ENCODE data around the gene ELMO3. TPM values are rescaled to one million over a fixed set of nuclear protein-coding genes. Genes with fewer than 3 reads are reported as not detected.
A peak's percentile ranks its signal among the peaks of the same experiment; 100 is the strongest.

ELMO3 gene
- total and polyA plus RNA-seq, 2 of the 13 experiments (the other 11 are each of a cell fraction or from before 2014, with no cell fraction given), result 2.6 to 4.0 TPM

DNA sequence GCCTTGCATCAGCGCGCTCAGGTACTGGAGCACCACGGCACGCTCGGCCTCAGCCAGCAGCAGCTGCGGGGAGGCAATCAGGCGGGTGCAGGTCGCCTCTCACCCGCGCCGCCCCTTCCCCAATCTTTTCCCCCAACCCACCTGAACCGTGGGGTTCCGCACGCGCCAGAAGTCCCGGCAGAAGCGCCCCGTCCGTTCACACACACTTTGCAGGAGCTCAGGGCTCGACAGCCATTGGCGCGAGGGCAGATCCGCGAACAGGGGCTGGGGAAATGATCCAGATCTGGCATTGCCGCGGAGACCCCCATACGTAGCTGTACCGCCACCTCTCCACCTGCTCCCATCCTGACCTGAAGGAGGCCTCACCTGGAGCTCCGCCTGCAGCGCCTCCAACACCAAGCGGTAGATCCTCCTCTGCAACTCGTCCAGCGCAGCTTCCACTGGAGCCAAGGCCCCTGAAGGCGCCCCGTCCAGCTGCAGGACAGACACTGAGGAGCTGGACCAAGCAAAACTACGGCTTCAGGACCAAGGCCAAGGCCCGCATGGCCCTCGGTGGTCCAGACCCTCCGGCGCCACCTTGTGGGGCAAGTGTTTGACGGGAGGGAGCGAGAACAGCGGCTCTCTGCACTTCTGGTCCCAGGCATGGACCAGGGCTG lies 13.8 kb upstream of the ELMO3 start (continued):
- peak; percentile 97 for TF ChIP-seq HDAC1 (CRISPR knock-in tag; IDR thresholded peaks at IDR 0.05)
- TF ChIP-seq ZSCAN25 (CRISPR knock-in tag; IDR thresholded peaks at IDR 0.05), result peak; percentile 82; the same call in 1 of the 2 replicates
- no peak; the same call in 1 of the 2 replicates for TF ChIP-seq EED (CRISPR knock-in tag; IDR thresholded peaks at IDR 0.05)
- TF ChIP-seq ZNF660 (CRISPR knock-in tag; IDR thresholded peaks at IDR 0.05; ENCODE audit: borderline replicate concordance, low read depth), result no peak
- 0 out of 2 replicates have a peak, but pooled peaks have one; percentile 72 for TF ChIP-seq ZNF513 (CRISPR knock-in tag; conservative IDR thresholded peaks at IDR 0.05)
- peak; percentile 64 for TF ChIP-seq PHF8 (CRISPR knock-in tag; IDR thresholded peaks at IDR 0.05)
- peak; percentile 75 for TF ChIP-seq GMEB1 (CRISPR knock-in tag; IDR thresholded peaks at IDR 0.05; ENCODE audit: borderline replicate concordance)
- 0 out of 2 replicates have a peak, but pooled peaks have one; percentile 73 for TF ChIP-seq ZNF414 (CRISPR knock-in tag; IDR thresholded peaks at IDR 0.05)
- TF ChIP-seq ZNF788 (CRISPR knock-in tag; IDR thresholded peaks at IDR 0.05; ENCODE audit: borderline replicate concordance), result peak; percentile 95
- TF ChIP-seq FOXO1 (CRISPR knock-in tag; IDR thresholded peaks at IDR 0.05), result peak; percentile 85
- no peak for TF ChIP-seq TRIM22 (IDR thresholded peaks at IDR 0.05)
- peak; percentile 88; the same call in 1 of the 2 replicates for TF ChIP-seq SMAD3 (CRISPR knock-in tag; IDR thresholded peaks at IDR 0.05)
- TF ChIP-seq TCF7 (IDR thresholded peaks at IDR 0.05; ENCODE audit: low read depth), result no peak
- TF ChIP-seq KLF6 (CRISPR knock-in tag; IDR thresholded peaks at IDR 0.05), result peak; percentile 98; the same call in 1 of the 2 replicates
- TF ChIP-seq, protein P1, sequence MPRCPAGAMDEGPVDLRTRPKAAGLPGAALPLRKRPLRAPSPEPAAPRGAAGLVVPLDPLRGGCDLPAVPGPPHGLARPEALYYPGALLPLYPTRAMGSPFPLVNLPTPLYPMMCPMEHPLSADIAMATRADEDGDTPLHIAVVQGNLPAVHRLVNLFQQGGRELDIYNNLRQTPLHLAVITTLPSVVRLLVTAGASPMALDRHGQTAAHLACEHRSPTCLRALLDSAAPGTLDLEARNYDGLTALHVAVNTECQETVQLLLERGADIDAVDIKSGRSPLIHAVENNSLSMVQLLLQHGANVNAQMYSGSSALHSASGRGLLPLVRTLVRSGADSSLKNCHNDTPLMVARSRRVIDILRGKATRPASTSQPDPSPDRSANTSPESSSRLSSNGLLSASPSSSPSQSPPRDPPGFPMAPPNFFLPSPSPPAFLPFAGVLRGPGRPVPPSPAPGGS (CRISPR knock-in tag; IDR thresholded peaks at IDR 0.05), result peak; percentile 77
- TF ChIP-seq, protein P2, sequence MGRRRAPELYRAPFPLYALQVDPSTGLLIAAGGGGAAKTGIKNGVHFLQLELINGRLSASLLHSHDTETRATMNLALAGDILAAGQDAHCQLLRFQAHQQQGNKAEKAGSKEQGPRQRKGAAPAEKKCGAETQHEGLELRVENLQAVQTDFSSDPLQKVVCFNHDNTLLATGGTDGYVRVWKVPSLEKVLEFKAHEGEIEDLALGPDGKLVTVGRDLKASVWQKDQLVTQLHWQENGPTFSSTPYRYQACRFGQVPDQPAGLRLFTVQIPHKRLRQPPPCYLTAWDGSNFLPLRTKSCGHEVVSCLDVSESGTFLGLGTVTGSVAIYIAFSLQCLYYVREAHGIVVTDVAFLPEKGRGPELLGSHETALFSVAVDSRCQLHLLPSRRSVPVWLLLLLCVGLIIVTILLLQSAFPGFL (CRISPR knock-in tag; IDR thresholded peaks at IDR 0.05), result no peak
- peak; percentile 25; the same call in 1 of the 2 replicates for TF ChIP-seq MTA1 (CRISPR knock-in tag; IDR thresholded peaks at IDR 0.05; ENCODE audit: borderline replicate concordance)
- no peak for TF ChIP-seq PAWR (CRISPR knock-in tag; IDR thresholded peaks at IDR 0.05; ENCODE audit: borderline replicate concordance)
- TF ChIP-seq HHEX (CRISPR knock-in tag; IDR thresholded peaks at IDR 0.05), result no peak
- TF ChIP-seq ZNF644 (CRISPR knock-in tag; IDR thresholded peaks at IDR 0.05; ENCODE audit: low read depth), result peak; percentile 77
- peak; percentile 84 for TF ChIP-seq SRY (CRISPR knock-in tag; IDR thresholded peaks at IDR 0.05)
- TF ChIP-seq KLF16 (CRISPR knock-in tag; IDR thresholded peaks at IDR 0.05), result peak; percentile 86 to 99; a peak in 3 of 4 replicates
- TF ChIP-seq GABPB1 (CRISPR knock-in tag; IDR thresholded peaks at IDR 0.05), result peak; percentile 71

All from HepG2 (cell line).